Gastrocnemius medialis (tissue), 4 donors: ENCODE data around the gene QARS1.

Experiments
- POLR2A ChIP-seq, 2 donors: fragments of 450-650 bp; IDR thresholded peaks; one replicate each; pipeline ENCODE4 v1.6.1; 2017; ENCODE audit warnings: antibody characterized with exemption in 2 of 2, mild to moderate bottlenecking in 2 of 2, moderate library complexity in 2 of 2
- TF ChIP-seq, protein P1 (sequence below), 5 experiments: fragments of 450-650 bp in 3 of 5; fragments of 200-600 bp in 2 of 5; sonication (generic) in 2 of 5; IDR thresholded peaks in 4 of 5; conservative IDR thresholded peaks in 1 of 5; 1 replicate in 4 of 5; 2 replicates in 1 of 5; pipeline ENCODE4 v1.5.1; 2016 to 2019; ENCODE audit warnings: antibody characterized with exemption in 5 of 5, mild to moderate bottlenecking in 3 of 5, moderate library complexity in 3 of 5

DNA sequence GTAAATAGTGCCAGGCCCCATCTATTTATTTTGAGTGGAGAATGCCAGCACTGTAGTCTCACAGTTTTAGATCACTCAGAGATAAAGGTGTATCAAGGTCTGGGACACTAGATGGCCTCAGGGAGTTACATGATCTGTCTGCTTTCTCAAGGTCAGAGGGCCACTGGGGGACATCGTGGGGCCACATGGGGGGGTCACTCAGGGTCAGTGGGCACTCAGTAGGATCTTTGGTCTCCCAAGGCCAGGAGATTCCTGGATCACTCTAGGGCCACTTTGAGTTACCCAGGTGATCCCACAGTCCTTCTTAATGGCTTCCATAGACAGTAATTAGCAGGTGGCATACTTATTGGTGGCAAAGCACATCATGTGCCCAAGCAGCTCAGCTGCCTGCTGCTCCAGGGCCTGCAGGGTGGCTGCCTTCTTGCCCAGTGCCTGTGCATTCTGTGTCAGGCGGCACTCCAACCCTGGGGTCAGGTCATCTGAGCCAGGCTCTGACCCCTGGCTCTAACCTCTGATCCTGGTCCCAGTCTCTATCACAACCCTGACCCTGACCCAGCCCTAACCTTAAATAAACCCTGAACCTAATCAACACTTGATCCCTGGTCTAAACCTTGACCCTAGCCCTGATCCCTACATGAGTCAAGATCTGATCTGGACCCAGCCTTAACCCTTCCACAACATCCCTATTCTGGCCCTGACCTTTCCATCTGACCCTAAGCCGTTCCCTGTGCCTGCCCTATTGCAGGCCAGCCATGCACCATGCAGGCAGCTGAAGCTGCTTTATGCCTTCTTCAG lies 30.1 kb upstream of the QARS1 start:
- TF ChIP-seq, protein P1, sequence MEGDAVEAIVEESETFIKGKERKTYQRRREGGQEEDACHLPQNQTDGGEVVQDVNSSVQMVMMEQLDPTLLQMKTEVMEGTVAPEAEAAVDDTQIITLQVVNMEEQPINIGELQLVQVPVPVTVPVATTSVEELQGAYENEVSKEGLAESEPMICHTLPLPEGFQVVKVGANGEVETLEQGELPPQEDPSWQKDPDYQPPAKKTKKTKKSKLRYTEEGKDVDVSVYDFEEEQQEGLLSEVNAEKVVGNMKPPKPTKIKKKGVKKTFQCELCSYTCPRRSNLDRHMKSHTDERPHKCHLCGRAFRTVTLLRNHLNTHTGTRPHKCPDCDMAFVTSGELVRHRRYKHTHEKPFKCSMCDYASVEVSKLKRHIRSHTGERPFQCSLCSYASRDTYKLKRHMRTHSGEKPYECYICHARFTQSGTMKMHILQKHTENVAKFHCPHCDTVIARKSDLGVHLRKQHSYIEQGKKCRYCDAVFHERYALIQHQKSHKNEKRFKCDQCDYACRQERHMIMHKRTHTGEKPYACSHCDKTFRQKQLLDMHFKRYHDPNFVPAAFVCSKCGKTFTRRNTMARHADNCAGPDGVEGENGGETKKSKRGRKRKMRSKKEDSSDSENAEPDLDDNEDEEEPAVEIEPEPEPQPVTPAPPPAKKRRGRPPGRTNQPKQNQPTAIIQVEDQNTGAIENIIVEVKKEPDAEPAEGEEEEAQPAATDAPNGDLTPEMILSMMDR (IDR thresholded peaks at IDR 0.05 in 4 of 5, conservative IDR thresholded peaks at IDR 0.05 in 1 of 5): no peak
- TF ChIP-seq POLR2A (IDR thresholded peaks at IDR 0.05): no peak
